Posterior vena cava (tissue), 2 donors: ENCODE data around the gene FABP6. TPM values are rescaled to one million over a fixed set of nuclear protein-coding genes. Genes with fewer than 3 reads are reported as not detected.
A peak's percentile ranks its signal among the peaks of the same experiment; 100 is the strongest.

Source experiments
- DNase-seq: peaks from one replicate; pipeline ENCODE4 v3.0.0-alpha.2; 2020; ENCODE audit warnings: low spot score
- intact Hi-C, 2 donors: fragments of 100-400 bp; cut with DNase I; formaldehyde crosslinking; loops; one replicate each; pipeline versions ENCODE4 v1.14.1 to v1.14.2; 2022 to 2023
- total RNA-seq, 2 donors: library from RNA; stranded (reverse); fragmentation: NEBNext Ultra II Directional; extraction: Animal tissue kit (Norgen Biotek cat#: 25700); gene quantifications; one replicate each; pipeline ENCODE4 v1.2.1, GENCODE V29; 2021
- donor health status: DM: yes; HTN: yes; CAD: no.
- donor health status: DM: yes; HTN: yes; CAD: no.

The FABP6 gene
- total RNA-seq, 2 donors from 2014 or later: not detected

DNA sequence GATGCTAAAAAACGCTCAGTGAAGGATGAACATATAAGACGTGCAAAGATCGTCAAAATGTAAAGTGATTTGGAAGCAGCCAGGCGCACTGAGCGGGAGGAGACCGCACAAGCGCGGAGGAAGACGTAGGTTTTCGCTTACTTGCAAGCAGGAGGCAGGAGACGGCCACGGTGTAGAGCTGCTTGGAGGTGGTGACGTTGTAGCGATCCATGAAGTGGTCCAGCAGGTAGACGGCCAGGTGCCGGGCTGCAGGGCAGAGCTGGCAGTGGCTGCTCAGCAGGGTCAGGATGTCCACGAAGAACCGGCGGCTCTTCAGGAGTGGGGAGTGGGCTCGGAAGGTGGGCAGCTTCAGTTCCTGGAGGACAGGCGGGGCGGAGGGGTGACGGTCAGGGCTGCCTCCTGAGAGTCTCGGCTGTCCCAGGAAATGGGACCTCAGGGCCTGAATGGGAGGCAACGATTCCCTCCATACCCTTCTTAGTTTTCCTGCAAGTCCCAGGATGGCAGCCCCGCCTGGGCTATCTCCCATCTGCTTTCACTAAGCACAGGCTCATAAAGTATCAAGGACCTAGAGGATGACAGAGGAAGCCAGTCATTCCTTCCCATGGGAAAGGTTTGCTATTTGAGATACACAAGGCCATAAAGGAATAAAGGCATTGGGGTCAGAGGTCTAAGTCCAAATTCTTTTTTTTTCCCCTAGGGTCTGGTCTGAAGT is 51.2 kb downstream of the FABP6 start:
- DNase-seq: no peak
- intact Hi-C loops: loop anchor here in 1 of 2 donors (10.0 kb wide), 1 partner anchor 66 kb away; no protein-coding TSS in a partner anchor

GRCh38 chr5:160281275-160281674 is 52.0 kb downstream of the FABP6 start:
- DNase-seq: no peak
- intact Hi-C loops: loop anchor here in 1 of 2 donors (10.0 kb wide), 1 partner anchor 66 kb away; no protein-coding TSS in a partner anchor

DNA sequence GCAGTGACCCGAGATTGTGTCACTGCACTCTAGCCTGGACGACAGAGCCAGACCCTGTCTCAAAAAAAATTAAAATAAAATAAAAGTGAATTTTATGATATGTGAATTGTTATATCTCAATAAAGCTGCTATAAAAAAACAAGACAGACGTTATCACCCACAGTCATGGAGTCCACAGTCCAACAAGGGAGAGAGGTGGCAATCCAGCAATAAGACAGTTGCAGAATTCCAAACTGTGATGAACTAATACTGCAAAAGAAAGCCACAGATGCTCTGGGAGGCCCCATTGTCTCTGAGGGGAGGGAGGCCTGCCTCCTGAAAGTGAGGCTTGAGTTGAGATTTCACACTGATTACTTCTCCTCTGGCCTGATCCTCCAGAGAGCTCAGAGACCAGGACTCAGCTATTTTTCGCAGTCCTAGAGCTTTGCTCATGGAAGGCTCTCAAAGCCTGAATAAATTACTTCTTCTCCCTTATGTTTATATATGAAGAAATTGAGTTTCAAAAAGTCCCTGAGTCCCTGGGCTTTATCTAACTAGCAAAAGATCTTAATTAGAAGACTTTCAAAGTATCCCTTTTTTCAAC is 55.1 kb downstream of the FABP6 start:
- intact Hi-C loops: loop anchor here in 1 of 2 donors (10.0 kb wide), 1 partner anchor 70 kb away; no protein-coding TSS in a partner anchor
- no peak for DNase-seq

DNA sequence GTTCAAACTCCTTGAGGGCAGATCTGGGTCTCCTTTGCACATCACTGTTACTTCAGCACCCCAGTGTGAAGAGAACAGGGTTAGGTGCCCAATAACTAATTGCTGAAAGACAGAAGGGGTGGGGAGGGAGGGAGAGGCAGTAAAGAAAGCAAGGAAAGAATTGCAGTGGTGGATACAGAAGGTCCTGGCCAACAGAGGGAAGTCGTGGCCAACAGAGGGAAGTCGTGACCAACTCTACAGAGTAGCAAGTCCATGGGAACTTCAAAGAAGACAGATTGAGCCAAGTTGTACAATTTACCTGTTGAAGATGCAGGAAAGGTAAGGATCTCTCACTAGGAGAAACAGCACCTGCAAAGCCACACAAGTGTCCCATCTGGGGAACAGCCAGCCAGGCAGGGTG is 56.0 kb downstream of the FABP6 start:
- intact Hi-C loops: loop anchor here in 1 of 2 donors (10.0 kb wide), 1 partner anchor 71 kb away; no protein-coding TSS in a partner anchor
- DNase-seq: no peak

DNA sequence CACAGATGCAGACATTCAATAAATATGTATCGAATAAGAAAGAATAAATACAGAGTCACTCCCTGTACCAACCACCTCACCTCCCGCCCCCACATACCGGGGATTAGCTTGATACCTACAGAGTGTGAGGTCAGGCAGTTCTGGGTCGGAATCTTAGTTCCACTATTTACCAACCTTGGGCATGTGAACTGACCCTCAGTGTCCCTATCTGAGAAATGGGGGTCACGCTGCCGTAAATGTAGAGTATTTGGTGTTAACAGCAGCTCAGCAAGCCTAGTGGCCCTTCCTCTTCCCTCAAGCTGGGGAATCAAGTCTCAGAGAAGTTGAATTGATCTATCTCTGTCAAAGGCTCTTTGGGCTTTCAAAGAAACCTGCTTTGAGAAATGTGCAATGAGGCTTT is 57.6 kb downstream of the FABP6 start:
- intact Hi-C loops: loop anchor here in 1 of 2 donors (10.0 kb wide), 1 partner anchor 72 kb away; no protein-coding TSS in a partner anchor
- DNase-seq: no peak

GRCh38 chr5:160287378-160288051 is 58.2 kb downstream of the FABP6 start:
- intact Hi-C loops: loop anchor here in 1 of 2 donors (10.0 kb wide), 1 partner anchor 73 kb away; no protein-coding TSS in a partner anchor
- DNase-seq: peak; percentile 83

Other genes with a start within 250 kb of the FABP6 start
- 10 to 100 TPM; 41.9 to 42.2 TPM for gene TTC1, start 220.4 kb upstream of the FABP6 start, total RNA-seq
- gene PWWP2A, start 110.1 kb upstream of the FABP6 start, total RNA-seq: 10 to 100 TPM; 20.5 to 20.8 TPM
- gene CCNJL, start 83.1 kb downstream of the FABP6 start, total RNA-seq: 1 to 10 TPM; 1.0 to 1.2 TPM
- gene C1QTNF2, start 141.1 kb downstream of the FABP6 start, total RNA-seq: 1 to 10 TPM; 7.1 to 9.7 TPM
- 1 to 10 TPM; 4.1 to 4.8 TPM for gene FAM200C, start 170.5 kb downstream of the FABP6 start, total RNA-seq
- 10 to 100 TPM; 35.8 to 47.5 TPM for gene SLU7, start 189.6 kb downstream of the FABP6 start, total RNA-seq
- gene PTTG1, start 192.3 kb downstream of the FABP6 start, total RNA-seq: 1 to 10 TPM; 2.3 to 2.6 TPM